RPMI7951 (cell line): Measurements from ENCODE around the gene CARD11. TPM values are rescaled to one million over a fixed set of nuclear protein-coding genes. Genes with fewer than 3 reads are reported as not detected.

ENCODE experiments used
- DNase-seq: peaks from one replicate; pipeline ENCODE4 v3.0.0-alpha.2; 2012; ENCODE audit warnings: low read depth
- total RNA-seq: library from RNA; depleted of rRNA; stranded (reverse); fragments of >200 nt; shearing (Covaris generic); gene quantifications from 2 replicates; pipeline ENCODE4 v1.2.3, GENCODE V29; 2014

Gene CARD11
- total RNA-seq, 1 experiment from 2014 or later: not detected

DNA sequence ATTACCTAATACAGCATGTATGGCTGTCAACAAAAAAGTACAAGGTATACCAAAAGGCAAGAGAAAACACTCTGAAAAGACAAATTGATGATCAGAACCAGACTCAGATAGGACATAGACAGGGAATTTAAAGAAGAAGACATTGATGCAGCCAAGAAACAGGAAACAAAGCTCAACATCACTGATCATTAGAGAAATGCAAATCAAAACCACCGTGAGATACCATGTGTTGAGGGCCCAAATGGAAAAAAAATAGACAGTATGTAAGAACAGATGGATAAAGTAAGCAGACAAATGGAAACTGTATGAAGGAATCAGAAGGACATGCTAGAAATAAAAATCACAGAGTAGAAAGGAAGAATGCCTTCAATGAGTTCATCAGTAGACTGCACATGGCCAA lies 23.3 kb downstream of the CARD11 start:
- DNase-seq: no peak

DNA sequence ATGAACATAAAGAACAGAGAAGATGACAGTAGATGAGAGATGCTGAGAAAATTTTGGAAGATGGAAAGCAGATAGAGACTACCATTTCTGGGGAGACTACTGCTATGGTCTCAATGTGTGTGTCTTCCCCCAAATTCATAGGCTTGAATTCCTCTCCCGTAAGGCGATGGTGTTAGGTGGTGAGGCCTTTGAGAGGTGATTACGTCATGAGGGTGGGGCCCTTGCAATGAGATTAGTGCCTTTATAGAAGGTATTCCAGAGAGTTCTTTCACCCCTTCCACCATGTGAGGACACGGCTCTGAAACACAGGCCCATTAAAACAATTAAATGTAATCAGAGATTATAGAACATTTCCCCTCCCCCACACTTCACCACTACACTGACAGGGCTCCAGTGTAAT lies 23.9 kb downstream of the CARD11 start:
- no peak for DNase-seq

DNA sequence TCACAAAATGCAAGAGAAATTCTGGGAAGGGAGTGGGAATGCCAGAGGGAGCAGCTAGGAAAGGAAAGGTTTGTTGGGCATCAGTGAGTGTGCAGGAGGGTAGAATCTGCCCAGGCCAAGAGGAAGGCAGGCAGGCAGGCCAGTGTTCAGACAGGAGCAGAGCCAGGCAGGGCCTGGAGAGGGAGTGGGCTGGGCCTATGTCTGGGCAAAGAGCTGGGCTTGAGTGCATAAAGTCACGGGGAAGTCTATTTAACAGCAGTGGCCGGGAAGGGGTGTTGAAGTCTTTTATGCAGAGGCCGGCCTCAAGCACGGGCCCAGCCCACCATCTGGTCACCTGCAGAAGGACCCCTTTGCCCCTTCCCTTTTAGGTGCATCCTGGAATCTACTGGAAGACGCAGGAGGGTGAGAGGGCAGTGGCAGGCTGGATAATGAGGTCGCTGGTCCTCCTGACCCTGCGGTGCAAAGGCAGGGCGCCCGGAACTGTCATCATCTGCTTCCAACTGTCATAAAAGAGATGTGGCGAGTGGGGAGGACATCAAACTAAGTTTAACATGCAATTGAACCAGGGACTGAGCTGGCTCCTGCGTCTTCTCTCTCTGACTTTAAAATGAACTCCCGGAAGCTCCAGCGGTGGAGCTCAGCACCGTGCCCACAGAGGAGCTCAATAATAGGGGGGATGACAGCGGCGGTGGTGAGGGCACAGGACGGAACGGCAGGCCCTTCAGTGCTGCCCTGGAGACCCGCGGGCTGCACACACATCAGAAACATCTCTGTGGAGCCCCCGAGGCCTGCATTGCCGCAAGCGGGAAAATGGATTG lies 29.5 kb downstream of the CARD11 start:
- no peak for DNase-seq

DNA sequence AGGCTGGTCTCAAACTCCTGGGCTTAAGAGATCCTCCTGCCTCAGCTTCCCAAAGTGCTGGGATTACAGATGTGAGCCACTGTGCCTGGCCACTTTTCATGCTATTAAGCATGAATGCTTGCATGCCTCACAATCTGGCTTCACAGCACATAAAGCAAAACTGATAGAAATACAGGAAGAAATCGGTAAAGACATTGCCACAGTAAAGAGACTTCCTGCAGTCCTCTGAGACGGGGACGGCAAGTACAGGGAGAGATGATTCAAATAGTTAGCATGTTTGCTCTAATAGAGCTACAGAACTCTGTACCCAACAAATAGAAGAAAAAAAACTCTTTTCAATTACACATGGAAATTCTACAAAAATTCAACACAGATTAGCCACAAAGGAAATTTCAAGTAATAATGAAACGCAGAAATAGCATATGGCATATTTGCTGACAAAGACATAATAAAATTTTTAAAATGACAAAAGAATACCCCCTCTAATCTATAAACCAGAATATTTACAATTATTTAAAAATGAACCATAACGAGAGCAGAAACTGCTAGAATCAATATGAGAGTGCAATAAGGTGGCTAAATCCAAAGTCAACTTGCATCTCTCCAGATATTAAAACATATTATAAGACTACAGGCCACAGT lies 32.3 kb downstream of the CARD11 start:
- DNase-seq: no peak

DNA sequence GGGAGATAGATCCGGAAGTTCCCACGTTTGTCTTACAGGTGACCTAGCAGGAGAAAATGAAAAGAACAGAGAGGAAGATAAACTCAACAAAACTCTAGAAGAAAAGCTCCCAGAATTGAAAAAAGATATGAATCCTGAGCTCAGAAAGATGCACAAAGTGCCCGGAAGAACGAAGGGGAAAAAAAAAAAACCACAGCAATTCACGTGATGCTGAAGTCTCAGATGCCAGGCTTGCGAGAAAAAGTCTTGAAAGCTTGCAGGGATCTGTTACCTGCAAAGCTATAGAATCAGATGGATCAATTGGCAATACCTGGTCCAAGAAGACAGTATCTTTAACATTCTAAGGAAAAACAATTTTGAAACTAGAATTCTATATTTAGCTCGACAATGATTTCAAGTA lies 33.5 kb downstream of the CARD11 start:
- DNase-seq: no peak

DNA sequence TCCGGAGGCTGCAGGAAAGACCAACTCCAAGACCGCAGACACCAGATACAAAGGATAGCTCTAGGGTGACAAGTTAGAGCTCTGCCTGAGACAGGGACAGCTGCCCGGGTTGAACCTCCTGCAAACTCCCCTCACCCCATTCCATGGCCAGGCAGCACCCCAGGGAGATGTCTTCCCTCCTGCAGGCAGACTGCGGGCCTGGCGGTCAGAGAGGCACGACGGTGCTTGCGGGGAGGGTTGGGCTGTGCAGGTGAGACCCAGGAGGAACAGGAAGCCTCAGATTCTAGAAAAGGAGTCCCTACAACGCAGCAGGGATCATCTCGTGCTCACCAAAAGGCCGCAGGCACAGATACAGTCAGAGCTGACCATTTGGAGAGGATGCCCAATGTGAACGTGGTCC lies 34.6 kb downstream of the CARD11 start:
- DNase-seq: no peak

DNA sequence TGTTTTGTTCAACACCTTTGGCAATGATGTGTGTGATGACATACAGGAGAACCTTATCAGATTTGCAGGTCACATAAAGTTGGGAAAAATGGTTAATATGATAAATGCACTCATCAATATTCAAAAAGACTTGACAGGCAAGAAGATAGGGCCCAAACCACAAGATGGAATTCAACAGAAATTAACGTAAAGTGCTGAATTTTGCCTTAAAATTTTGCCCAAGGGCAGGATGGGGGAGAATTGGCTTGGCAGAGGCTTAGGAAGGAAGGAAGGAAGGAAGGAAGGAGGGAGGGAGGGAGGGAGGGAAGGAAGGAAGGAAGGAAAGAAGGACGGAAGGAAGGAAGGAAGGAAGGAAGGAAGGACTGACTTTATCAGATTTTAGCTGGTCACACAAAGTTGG lies 35.3 kb downstream of the CARD11 start:
- DNase-seq: no peak

DNA sequence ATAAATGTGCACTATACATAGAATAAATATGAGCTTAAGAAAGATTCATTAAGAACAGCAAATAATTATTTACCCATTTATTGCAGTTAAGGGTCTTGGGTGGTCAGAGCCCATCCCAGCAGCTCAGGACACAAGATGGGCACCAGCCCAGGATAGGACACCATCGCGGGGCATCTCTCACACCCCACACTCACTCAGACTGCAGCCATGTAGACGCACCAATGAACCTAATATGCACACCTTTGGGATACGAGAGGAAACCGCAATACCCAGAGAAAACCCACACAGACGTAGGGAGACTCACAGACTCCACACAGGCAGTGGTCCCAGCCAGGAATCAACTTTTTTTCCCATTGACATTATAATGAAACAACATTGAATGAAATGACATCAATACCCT lies 36.0 kb downstream of the CARD11 start:
- no peak for DNase-seq

DNA sequence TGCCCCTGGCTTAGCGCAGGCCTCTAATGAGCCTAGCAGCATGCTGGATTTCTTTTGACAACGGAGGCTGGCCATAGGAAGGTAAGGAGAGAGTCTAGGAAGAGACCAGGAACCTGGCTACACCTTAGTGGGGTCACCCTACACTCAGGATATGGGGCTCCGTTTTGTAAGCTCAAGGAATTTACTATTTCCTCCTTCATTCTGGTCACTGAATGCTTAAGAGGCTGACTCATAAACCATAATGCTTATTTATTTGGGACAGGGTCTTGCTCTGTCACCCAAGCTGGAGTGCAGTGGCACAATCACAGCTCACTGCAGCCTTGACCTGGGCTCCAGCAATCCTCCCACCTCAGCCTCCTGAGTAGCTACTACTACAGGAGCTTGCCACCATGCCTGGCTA lies 38.4 kb downstream of the CARD11 start:
- no peak for DNase-seq

DNA sequence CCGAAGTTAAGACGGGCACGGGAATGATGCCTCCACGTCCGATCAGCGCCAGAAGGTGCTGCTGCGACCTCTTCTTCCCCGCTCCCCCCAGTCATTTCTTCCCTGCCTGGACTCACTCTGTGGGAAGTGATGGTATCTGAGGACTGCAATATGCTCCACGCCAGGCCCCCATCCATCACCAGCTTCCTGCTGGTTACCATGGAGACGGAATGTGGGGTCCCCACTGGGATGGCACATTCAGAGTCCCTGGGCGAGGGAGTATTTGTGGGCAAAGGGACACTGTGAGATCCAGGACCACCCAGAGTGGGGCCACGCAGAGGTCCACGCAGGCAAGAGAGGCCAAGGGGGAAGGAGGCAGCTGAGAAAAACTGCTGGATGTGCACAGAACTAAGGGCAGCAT lies 39.7 kb downstream of the CARD11 start:
- DNase-seq: no peak

DNA sequence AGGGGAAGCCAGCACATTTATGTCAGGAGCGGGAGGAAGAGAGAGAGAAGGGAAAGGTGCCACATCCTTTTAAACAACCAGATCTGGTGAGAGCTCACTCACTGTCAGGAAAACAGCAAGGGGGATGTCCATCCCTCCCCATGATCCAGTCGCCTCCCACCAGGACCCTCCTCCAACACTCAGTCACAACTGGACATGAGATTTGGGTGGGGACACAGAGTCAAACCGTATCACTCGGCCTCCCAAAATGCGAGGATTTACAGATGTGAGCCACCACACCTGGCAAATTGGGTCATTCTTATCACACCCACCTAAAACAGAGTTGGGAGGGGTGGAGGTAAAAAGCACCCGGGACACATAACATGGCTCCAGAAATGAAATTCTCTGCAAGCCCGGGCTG lies 41.0 kb downstream of the CARD11 start:
- no peak for DNase-seq

DNA sequence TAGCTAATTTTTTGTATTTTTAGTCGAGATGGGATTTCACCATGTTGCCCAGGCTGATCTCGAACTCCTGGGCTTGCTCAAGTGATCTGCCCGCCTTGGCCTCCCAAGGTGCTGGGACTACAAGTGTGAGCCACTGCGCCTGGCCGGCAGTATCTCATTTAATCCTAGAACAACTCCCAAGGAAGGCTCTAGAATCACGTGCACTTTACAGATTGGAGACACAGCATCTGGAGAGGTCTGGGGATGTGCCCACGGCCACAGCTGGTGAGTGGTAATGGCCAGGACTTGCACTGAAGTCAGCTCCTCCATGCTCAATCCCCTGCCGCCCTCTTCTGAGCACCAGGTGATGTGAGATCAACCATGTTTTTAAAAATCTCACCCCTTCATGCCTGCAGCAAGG lies 43.1 kb downstream of the CARD11 start:
- peak; percentile 10 for DNase-seq

DNA sequence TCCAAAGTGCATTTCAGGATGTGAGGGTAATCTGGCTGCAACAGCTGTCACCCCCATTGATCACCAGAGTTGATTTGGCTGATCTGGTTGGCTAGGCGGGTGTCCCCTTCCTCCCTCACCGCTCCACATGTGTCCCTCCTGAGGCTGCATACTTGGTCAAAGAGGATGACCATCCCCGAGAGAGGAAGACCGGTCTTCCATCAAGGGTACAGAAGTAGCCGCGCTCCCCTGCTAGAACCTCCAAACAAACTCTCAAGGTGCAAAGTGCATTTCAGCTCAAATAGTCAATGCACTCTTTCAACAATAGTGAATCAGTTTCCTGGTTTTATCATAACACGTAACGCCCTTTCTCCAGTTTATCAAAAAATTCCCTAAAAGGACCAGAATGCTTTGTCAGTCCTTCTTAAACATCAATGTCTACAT lies 44.6 kb downstream of the CARD11 start:
- no peak for DNase-seq

DNA sequence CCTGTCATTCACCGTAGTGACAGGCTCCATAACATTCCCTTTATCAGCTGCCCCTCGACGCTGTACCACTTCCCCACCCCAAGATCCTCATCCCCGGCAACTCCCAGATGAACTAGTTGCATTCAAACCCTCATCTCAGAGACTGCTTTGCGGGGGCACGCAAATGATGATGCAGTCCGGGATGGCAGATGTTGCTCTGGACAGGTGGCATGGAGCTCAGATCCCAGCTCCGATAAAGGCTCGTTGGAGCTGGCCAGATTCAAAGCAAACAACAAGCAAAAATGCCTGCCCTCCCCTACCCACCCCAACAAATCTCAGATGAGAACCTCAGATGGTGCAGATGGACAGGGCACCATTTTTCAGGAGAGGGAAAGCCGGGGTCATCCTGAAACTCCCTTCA lies 46.7 kb downstream of the CARD11 start:
- DNase-seq: no peak

DNA sequence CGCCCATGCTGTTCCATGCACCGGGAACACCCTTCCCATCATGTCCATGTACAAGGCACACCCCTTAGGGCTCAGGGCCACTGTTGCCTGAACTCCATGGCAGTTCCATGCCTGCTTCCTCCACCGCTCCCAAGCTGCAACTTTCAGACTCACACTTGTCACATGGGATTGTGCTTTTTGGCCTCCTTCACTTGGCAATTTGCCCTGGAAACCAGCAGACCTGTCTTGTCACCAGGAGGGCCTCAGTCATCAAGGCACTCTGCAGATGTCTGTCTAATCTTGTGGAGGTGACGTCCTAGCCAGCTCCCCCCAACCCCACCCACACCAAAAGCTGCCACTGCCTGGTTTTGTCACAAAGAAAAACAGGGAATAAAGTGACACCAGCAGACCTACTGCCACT lies 47.5 kb downstream of the CARD11 start:
- DNase-seq: no peak

DNA sequence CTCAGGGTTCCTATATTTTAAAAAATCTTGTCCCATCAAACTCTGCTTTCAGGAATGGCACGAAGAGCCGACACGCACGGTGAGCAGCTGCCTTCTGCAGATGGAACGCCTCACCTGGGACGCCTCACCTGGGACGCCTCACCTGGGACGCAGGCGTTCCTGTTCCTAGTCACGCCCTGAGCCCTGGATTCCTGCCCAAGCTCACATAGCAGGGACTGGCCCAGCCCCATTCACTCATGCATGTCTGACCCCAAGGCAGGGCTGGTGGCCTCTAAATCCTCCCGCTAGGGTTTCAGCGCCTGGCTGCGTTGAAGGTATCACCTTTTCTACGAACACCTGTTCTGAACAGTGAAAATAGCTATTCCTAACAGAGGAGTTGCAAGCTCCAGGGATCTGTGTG lies 49.8 kb downstream of the CARD11 start:
- DNase-seq: no peak

DNA sequence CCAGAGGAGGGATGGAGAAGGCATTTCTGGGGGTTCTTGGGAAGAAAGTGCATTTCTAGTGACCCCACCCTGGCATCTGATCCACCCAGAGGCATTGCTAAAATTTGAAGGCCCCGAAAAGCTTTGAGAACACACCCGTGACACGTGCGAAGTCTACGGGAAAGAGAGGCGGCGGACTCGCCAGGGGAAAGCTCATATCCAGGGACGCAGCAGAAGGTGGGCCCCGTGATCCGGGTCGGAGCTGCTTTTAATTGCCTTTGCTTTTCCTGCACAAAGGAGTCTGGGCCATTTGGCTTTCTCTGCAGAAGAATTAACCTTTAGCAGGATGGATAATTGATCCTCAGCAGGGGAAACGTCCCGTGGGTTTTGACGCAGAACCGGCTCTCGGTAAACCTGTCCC lies 50.3 kb downstream of the CARD11 start:
- DNase-seq: no peak

DNA sequence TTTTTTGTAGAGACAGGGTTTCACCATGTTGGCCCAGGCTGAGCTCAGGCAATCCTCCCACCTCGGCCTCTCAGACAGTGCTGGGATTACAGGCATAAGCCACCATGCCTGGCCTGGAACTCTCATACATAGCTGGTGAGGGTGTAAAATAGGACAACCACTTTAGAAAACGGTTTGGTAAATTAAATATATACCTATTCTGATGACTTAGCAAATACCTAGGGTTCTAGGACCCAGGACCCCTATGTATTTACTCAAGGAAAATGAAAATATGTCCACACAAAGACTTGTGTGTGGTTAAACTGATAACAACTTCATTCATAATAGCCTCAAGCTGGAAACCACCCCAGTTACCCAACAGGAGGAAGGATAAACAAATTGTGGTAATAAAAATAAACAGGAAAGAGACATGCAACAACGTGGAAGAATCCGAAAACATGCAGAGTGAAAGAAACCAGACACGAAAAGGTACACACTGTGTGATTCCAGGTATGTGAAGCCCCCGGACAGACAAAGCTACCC lies 52.7 kb downstream of the CARD11 start:
- no peak for DNase-seq

DNA sequence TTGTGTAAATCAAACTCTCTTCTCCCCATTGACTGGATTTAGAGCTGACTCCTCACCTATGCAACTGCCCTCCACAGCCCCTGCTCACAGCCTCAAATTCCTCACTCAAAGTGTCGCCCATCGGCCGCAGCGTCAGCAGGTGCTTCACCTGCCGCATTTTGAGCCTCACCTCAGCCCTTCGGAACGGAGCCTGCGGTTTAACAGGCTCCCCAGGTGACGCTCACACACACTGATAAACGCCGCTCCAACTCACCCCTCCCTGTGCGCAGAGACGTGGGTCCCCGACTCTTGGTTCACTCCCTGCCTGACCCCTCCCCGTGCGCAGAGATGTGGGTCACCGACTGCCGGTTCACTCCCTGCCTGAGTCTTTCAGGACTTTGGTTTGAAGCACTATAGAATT lies 57.1 kb downstream of the CARD11 start:
- no peak for DNase-seq

DNA sequence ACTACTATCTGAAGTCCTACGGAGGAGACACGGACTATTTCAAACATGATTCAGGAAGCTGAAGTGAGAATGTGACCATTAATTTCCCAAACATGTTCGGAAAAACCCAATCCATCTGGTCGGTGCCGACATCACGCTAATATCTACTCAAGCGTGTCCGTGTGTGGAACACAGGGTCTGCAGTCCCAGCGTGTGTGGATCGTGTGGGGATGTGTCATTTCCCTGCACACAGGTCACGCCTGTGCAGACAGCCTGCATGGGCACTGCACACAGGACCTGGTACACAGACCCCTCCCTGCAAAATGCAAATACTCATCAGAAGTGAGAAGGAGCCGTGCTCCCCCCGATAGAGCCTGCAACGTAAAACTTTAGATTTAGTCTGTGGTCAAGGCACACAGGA lies 57.8 kb downstream of the CARD11 start:
- DNase-seq: no peak

DNA sequence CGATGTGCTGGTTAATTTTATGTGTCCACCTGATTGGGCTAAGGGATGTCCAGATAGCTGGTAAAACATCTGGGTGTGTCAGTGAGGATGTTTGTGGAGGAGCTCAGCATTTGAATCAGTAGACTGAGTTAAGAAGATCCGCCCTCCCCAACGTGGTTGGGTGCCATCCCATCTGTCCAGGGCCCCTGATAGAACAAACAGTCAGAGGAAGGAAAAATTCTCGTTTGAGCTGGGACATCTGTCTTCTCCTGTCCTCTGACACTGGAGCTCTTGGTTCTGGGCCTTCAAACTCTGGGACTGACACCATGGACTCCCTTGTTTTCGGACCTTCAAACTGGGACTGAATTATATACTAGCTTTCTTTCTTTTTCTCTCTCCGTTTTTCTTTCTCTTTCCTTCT lies 59.6 kb downstream of the CARD11 start:
- DNase-seq: no peak

DNA sequence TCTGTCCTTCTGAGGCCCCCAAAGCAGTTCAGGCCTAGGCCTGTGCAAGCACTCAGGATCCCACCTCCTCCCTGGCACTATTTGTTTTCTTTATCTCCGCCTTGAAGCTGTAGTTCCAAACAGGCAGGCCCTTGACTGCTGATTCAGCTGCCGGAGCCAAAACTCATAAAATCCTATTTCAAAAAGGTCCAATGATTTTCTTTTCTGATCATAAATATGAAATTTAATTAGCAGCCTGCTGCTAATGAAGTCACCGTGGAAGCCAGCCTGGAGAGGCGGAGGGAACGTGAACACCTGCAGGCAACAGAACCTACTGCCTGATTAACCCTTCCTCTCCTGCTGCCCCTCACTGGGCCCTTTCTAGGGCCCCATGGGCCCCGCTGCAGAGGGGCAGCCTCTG lies 60.1 kb downstream of the CARD11 start:
- no peak for DNase-seq

DNA sequence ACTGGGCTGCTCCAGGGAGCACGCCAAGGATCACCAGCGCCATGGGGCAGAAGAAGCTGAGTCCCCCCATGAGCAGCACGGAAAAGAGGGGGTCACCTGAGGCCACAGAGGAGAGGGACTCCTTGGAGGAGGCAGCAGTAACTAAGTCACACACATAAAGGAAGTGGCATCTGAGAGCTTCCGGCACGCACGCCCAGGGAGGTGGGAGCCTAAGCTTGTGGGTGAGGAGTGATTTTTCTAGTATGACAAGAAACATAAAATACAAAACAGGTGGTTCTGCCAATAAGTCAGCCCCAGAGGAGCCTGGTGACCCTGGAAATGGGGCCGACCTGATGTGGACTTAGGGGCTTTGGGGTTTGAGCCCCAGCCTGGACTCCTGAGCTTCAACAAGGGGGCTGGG lies 60.8 kb downstream of the CARD11 start:
- DNase-seq: no peak
